MM.1S (cell line): ENCODE results near the gene SLC17A9.

ENCODE experiments used
- CTCF ChIP-seq: fragments of 300-600 bp; sonication (generic); IDR thresholded peaks from 2 replicates; pipeline ENCODE4 v1.5.1; 2016; ENCODE audit warnings: antibody characterized with exemption, low read length, mixed read lengths
- EZH2phosphoT487 ChIP-seq: fragments of 300-600 bp; sonication (generic); IDR thresholded peaks from 2 replicates; pipeline ENCODE4 v1.6.1; 2018; ENCODE audit warnings: antibody characterized with exemption, low read length

GRCh38 chr20:62908971-62909791 lies 43.3 kb upstream of the SLC17A9 start:
- no peak for TF ChIP-seq EZH2phosphoT487
- no peak for TF ChIP-seq CTCF
